ENCODE results near the gene GOLGA8B.
"Not testable (repeated sequence)": the region's sequence is repeated elsewhere in the genome, so short reads cannot be mapped to it uniquely, and the experiment has no call there.

GOLGA8B gene

DNA sequence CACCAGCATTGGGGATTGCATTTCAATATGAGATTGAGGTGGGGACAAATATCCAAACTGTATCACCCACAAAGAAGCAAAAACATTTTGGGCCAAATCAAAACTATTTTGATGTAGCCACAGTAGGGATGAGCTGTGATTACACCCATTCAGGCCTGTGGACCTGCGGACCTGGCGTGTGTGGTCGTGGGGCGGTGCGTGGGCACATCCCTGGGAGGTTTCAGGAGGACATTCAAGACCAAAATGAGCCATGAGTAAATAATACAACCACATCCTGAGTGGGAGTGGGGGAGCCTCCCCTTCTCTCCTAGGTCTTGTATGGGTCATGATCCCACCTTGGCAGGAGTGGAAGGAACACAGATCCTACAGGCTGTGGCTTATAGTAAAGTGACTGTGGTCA is 23.7 kb downstream of the GOLGA8B start:
- DNase-seq (ENCODE audit: low read depth, low spot score) = not testable (repeated sequence)

DNA sequence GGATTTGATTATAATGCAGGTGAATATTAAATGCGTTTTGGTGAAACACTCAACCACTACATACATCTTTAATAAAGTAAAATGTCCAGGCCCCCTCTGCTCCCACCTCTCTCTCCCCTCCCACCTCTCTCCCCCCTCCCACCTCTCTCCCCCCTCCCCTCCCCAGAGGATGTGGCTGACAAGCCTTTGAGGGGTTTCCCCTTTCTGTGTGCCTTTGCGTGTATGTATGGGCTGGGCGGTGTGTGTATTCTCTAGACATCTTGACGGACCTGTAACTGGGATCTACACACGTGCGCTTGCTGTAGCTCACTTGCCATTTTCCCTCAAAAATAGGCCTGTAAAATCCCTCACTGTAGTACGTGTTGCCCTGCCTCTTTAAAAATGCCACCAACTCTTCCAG is 28.3 kb downstream of the GOLGA8B start:
- DNase-seq (ENCODE audit: low read depth, low spot score) = not testable (repeated sequence)

DNA sequence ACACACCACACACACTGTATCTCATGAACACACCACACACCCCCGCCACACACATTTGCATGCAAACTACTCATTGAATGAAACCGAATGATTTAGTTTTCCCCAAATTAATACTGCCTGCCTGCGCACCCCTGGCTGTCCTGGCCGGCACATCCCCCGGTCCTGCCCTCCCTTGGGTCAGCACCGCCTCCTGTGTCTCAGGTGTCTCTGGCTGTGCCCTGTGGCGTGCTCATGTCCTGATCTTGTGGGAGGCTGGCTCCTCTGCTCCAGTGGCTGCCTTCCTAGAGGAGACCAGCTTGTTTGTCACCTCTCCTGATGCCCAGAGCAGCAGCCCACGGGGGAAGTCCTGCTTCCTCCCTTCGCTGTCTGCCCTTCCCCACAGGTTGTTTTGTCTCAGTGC is 28.7 kb downstream of the GOLGA8B start:
- not testable (repeated sequence) for DNase-seq (ENCODE audit: low read depth, low spot score)

DNA sequence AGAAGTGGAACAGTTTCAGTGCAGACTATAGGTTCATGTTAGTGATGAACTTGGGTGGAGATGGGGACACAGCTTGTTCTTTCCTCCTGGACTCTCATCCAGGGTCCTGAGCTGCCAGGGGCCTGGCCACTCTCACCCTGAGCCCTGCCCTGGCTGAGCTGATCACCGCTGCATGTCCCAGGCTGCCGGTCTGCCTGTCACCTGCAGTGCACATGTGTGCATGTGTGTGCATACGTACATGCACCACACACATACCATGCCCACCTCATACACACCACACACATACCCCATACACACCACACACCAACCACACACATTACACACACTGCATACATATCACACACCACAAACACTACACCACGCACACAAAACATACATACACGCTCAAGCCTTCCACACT is 29.3 kb downstream of the GOLGA8B start:
- DNase-seq (ENCODE audit: low read depth, low spot score) = not testable (repeated sequence)

DNA sequence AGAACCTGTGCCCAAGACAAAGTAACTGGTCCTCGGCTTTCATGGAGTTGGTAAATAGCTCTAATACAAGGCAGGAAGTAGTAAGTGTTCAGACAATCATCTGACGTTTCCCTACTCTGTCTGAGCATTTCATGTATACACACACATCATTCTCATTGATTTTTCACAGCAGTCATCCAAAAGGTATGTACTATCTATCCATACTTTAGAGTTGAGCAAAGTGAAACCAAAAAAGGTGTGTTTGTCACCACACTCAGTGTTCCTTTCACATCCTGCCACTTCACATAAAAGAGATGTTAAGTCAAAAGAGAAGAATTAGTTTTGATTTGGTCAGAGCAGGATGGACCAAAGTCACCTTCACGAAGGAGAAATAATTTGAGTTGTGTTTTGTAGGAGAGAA is 33.3 kb downstream of the GOLGA8B start:
- DNase-seq (ENCODE audit: low read depth, low spot score) = not testable (repeated sequence)

DNA sequence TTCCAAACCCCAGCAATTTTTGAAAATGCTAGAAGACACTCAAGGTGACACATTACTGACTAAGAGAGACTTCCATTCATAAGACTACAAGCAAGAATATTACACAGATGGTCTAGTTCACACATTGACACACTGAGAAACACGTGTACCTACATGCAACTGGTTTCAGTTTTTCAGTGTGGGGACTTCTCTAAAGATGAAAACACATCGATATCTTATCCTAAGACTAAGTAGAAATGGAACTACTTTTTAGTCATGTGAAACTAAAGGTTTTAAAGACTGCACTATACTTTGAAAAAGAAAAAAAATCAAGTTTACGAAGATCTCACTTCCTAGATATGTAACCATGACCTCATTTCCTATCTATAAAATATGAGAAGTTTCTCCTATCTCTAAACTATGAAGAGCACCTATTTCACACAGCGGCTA is 34.1 kb downstream of the GOLGA8B start:
- DNase-seq (ENCODE audit: low read depth, low spot score) = not testable (repeated sequence)

DNA sequence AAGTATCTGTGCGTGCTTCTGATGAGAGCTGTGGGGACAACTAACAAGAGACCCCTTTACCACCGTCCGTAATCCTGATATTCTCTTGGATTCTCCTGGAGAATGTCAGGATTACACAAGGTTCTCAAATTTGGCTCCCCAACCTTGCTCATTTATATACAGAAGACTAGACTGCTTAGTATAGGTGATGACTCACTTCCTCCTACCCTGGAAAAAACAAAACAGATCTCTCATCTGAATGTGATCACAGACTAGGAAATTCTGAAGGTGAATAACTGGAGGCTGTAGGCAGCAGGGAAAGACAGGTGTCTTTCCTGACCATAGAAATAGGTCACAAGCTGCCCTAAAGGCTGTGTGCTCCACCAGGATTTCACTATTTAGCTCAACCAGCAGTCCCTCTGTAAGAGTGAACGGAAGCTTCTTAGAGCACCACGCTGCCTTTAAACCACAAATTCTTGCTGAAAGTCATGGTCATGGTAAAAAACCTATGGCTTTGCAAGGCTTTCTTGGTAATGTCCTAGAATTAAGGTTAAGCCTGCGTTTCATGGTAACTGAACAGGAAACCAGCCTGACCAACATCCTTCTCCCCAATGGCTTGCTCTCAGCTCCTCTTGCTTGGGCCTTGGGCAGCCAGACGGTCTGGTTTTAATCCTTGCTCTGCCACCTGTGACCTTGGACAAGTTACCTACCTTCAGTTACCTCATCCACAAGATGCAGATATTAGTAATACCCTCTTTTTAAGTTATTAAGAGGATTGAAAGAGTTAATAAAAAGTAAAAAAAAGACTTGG is 39.4 kb downstream of the GOLGA8B start:
- not testable (repeated sequence) for DNase-seq (ENCODE audit: low read depth, low spot score)

DNA sequence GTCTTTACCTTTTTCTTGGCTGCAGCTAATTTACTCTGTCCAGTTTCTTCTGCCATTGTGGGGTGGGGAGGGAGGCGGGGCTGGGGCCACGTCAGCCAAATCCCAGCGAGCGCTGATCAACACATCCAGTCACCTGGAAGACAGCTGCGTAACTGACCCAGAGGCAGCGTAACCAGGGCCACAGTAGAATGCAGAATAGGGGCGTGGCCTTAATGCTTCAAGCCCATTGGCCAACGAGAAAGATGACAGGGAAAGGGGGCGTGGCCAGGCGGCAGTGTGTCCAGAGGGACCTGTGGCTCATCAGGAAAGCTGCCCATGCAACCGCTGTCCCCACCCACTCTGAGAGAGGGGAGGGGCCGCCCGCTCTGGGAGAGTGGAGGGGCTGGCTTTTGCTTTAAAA is 47.6 kb downstream of the GOLGA8B start:
- DNase-seq (ENCODE audit: low read depth, low spot score) = not testable (repeated sequence)

All from astrocyte of the hippocampus (primary cell).